ENCODE measurements around the gene KLHL2. TPM values are rescaled to one million over a fixed set of nuclear protein-coding genes. Genes with fewer than 3 reads are reported as not detected.

KLHL2 gene
- total and polyA plus RNA-seq, 2 of the 13 experiments (the other 11 are each of a cell fraction or from before 2014, with no cell fraction given) = 9.2 to 17.6 TPM

- TF ChIP-seq ZNF609 (CRISPR knock-in tag; IDR thresholded peaks at IDR 0.05; ENCODE audit: borderline replicate concordance) (peak; percentile 47; the same call in 1 of the 2 replicates), TFE3 (CRISPR knock-in tag; IDR thresholded peaks at IDR 0.05) (peak; percentile 76; the same call in 1 of the 2 replicates), ZNF747 (CRISPR knock-in tag; IDR thresholded peaks at IDR 0.05; ENCODE audit: borderline replicate concordance) (no peak), NR2F2 (IDR thresholded peaks at IDR 0.05; ENCODE audit: borderline replicate concordance, low read depth) (peak; percentile 73), HMG20A (CRISPR knock-in tag; IDR thresholded peaks at IDR 0.05; ENCODE audit: borderline replicate concordance) (peak; percentile 80; the same call in 1 of the 2 replicates), EHMT2 (IDR thresholded peaks at IDR 0.05; ENCODE audit: borderline replicate concordance, low read depth, low read length) (0 out of 2 replicates have a peak, but pooled peaks have one; percentile 22), GZF1 (CRISPR knock-in tag; IDR thresholded peaks at IDR 0.05) (0 out of 2 replicates have a peak, but pooled peaks have one; percentile 26), ATF2 (CRISPR knock-in tag; IDR thresholded peaks at IDR 0.05) (0 out of 2 replicates have a peak, but pooled peaks have one; percentile 60), ZNF235 (CRISPR knock-in tag; IDR thresholded peaks at IDR 0.05; ENCODE audit: borderline replicate concordance) (no peak), BRF2 (CRISPR knock-in tag; IDR thresholded peaks at IDR 0.05) (no peak), ATAD3A (CRISPR knock-in tag; IDR thresholded peaks at IDR 0.05) (no peak), HMG20B (CRISPR knock-in tag; conservative IDR thresholded peaks at IDR 0.05) (0 out of 2 replicates have a peak, but pooled peaks have one; percentile 43), CBFB (CRISPR knock-in tag; IDR thresholded peaks at IDR 0.05) (peak; percentile 98), ZBTB4 (CRISPR knock-in tag; IDR thresholded peaks at IDR 0.05; ENCODE audit: borderline replicate concordance) (no peak), SOX5 (CRISPR knock-in tag; IDR thresholded peaks at IDR 0.05; ENCODE audit: borderline replicate concordance) (peak; percentile 96), DNMT1 (CRISPR knock-in tag; IDR thresholded peaks at IDR 0.05) (no peak)
These were observed 159.7 kb downstream of the KLHL2 start (continued) for GRCh38 chr4:165367040-165367439.
